Inflammatory macrophage treated with lipopolysaccharide for 1 hour (primary cell): Measurements from ENCODE around the gene OR8K5.
"Not testable (repeated sequence)": the region's sequence is repeated elsewhere in the genome, so short reads cannot be mapped to it uniquely, and the experiment has no call there.

Experiments
- DNase-seq, 2 donors: peaks; one replicate each; pipeline ENCODE4 v3.0.0-alpha.2; 2020 to 2022

Gene OR8K5, protein sequence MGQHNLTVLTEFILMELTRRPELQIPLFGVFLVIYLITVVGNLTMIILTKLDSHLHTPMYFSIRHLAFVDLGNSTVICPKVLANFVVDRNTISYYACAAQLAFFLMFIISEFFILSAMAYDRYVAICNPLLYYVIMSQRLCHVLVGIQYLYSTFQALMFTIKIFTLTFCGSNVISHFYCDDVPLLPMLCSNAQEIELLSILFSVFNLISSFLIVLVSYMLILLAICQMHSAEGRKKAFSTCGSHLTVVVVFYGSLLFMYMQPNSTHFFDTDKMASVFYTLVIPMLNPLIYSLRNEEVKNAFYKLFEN

GRCh38 chr11:56160217-56160616, at the start of gene OR8K5:
Gene OR8K5, minus strand, starts transcription at chr11:56160317. Its CDS starts 0 bp downstream, at chr11:56160317.
- DNase-seq, result no peak

DNA sequence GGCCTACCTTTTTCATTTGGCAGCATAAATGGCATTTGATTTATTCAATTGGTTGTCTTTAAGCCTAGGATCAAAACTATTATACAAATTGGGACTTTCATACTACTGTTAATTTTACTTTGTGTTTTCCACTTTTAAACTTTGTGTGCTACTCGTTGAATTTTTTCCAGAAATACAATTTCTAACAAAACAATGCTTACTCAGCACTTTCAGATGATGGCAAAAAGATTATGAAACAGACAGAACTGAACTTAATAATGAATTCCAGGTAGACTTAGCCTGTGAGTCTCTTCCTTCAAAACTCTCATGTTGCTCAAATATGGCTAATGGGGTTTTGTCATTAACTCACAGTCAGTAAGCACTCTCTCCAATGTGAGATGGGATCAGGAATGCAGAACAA, 47.7 kb upstream of the OR8K5 start:
- DNase-seq, result no peak

DNA sequence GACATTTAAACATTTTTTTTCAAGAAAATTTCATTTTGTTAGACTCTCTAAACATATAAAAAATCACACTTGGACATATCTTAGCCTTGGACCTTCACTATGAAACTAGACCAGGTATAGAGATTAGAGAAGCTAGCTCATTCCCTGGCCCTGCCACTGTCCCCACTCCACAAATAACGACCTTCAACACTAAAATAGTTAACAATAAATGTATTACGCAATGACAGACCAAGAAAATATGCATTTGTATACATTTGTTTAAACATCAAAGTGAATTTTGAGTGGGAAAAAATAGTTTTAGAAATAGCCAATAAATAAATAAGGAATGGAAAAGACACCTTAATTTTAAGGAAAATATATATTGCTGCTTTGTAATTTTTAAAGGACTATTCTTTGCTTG, 37.2 kb upstream of the OR8K5 start:
- no peak for DNase-seq

DNA sequence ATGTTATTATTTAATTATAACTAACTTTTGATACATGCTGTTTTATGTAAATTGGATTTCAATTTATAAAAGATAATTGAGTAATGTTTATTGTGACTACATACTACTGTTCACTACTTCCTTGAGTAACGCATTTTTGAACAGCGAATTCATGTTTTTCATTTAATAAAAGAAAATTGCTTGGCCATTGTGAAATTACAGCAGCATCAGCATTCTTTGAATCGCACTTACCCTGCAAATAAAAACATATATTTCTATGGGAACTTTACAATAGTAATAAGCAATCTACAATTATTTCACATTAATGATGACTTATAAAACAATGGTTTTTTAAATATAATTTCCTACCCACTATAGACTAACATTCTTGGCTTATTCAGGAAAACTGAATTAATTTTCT, 36.6 kb upstream of the OR8K5 start:
- DNase-seq, result no peak

DNA sequence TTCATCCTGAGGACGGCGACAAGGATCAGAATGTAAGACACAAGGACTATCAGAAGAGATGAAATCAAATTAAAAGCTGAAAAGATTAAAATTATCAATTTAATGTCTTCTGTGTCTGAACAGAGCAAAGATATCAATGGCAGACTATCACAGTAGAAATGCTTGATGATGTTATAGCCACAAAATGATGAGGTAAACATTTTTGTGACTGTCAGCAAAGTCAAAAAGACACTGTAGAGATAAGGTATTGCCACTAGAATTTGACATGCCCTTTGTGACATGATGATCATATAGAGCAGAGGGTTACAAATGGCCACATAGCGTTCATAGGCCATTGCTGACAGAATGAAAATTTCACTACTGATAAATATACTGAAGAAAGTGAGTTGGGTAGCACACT, 28.5 kb upstream of the OR8K5 start:
- DNase-seq, result no peak

DNA sequence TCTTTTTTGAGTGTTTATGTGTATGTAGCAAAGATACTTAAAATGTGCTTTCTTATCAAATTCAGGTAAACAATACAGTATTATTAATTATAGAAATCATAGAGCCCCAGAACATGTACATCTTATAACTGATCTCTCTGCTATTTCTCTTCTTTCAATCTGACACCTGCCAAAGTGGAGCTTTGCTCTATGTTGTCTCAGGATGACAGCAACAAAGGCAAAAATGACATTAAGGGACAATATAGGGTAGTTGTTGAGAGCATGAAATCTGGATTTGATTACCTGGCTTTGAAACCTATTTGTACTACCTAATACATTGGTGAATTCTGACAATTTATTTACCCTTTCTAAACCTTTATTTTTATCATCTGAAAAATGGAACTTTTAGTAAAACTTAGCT, 23.3 kb upstream of the OR8K5 start:
- DNase-seq, result no peak

DNA sequence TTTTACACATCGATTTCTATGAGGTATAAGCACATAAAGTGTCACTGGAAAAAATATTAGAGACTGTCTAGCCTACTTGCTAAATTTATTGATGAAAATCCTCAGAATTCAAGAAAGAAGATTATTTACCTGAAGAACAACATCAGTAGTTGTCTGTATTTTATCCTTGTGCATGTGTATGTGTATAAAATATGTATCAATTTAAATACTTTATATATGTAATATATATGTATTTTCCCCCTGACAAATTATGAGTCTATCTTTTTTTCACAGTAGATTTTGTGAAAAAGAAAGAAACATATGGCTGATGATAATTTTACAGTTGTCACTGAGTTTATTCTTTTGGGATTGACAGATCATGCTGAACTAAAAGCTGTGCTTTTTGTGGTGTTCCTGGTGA, 16.2 kb upstream of the OR8K5 start, which contains the start of gene OR5J2:
Gene OR5J2 (plus strand): TSS at position 301 of the 400 bp plus-strand sequence. CDS start 0 bp downstream, at position 301.
- DNase-seq, result no peak

- DNase-seq, result no peak
Measured at GRCh38 chr11:56172256-56172830, 12.2 kb upstream of the OR8K5 start.

- no peak for DNase-seq
Measured at GRCh38 chr11:56163804-56164203, 3.7 kb upstream of the OR8K5 start.

GRCh38 chr11:56152333-56152732, 7.8 kb downstream of the OR8K5 start:
- DNase-seq, result no peak

DNA sequence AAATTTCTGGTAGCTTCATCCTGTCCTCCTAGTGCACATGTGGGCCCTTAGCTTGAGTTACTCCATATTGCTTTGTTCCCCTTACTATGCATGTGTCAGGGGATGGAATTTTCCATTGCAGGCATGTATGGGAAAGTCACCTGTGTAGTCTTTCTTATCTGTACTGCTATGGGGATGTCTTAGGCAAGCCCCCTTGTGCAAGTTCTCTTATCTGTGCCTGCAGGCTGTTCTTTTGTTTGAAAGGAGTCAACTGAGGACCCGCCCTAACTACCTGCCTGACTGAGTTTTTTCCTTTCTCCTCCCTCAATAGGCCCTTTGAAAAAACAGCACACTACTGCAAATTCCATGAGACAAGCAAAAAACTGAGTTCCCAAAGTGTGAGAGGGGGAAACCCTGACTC, 8.7 kb downstream of the OR8K5 start:
- no peak for DNase-seq

GRCh38 chr11:56143681-56144080, 16.4 kb downstream of the OR8K5 start:
- DNase-seq, result not testable (repeated sequence)

DNA sequence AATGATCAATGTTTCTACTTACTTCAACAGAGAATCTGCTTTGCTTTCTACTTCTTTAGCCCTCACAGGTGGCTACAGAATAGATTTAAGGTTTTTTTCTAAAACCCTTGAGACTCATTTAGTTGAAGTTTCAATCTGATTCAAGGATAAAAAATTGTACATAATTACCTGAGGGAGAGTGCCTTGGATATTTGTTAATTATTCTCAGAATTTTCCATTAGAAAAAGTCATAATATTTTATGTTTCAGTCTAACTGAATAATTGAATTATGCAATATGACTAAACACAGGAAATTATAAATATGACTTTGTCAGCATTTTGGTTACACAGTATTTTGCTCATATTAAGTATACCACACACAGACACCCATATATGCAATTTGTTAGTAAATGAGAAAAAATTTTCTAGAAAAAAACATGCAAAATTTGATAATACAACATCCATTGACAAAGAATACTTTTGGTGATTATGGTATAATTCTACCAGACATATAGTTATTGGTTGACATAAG, 19.9 kb downstream of the OR8K5 start, which contains the start of gene OR8J3:
Gene OR8J3 (minus strand): TSS at position 51 of the 511 bp plus-strand sequence. CDS start 2,483 bp downstream, outside the sequence.
- no peak for DNase-seq

DNA sequence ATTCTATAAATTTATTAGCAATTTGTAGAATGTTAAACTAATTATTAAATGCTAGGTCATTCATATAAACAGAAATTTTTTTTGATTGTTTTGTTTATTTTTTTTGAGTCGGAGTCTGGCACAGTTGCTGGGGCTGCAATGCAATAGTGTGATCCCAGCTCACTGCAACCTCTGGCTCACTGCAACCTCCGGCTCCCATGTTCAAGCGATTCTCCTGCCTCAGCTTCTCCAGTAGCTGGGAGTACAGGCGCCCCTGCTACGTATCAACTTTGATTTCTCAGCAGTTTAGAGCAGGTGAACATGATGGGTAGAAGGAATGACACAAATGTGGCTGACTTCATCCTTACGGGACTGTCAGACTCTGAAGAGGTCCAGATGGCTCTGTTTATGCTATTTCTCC, 38.0 kb downstream of the OR8K5 start, which contains the start of gene OR8H3:
Gene OR8H3 (plus strand): TSS at position 301 of the 400 bp plus-strand sequence. CDS start 0 bp downstream, at position 301.
- DNase-seq, result no peak
